ENCODE results near the gene MN1. TPM values are rescaled to one million over a fixed set of nuclear protein-coding genes. Genes with fewer than 3 reads are reported as not detected.

The MN1 gene
- total RNA-seq, 1 donor from 2014 or later = 2.6 TPM

GRCh38 chr22:27723708-27724107 lies 77.8 kb downstream of the MN1 start:
- Histone ChIP-seq H3K9ac (ENCODE audit: low read depth in 1 of 3, low read length in 3 of 3) (no peak overlapping the region), H3K36me3 (ENCODE audit: control insufficient read depth in 3 of 3, insufficient read depth in 3 of 3, low read length in 3 of 3) (no peaks in the 10 kb centered on the region), H3K4me1 (ENCODE audit: control insufficient read depth in 3 of 3, insufficient read depth in 3 of 3, low read length in 3 of 3) (peaks cover 33 to 51% (median 49%) of the 10 kb centered on the region in 3 donors), H3K27me3 (ENCODE audit: control insufficient read depth in 3 of 3, insufficient read depth in 3 of 3, low read length in 3 of 3) (no peaks in the 10 kb centered on the region), H3K9me3 (ENCODE audit: control insufficient read depth in 3 of 3, low read length in 3 of 3) (no peaks in the 10 kb centered on the region), H3K27ac (ENCODE audit: low read depth, low read length) (no peak overlapping the region), H3K4me3 (ENCODE audit: low read length in 3 of 3) (no peak overlapping the region)

GRCh38 chr22:27723158-27723557 lies 78.4 kb downstream of the MN1 start:
- Histone ChIP-seq H3K27ac (ENCODE audit: low read depth, low read length) (no peak overlapping the region), H3K27me3 (ENCODE audit: control insufficient read depth in 3 of 3, insufficient read depth in 3 of 3, low read length in 3 of 3) (no peaks in the 10 kb centered on the region), H3K4me1 (ENCODE audit: control insufficient read depth in 3 of 3, insufficient read depth in 3 of 3, low read length in 3 of 3) (peaks cover 38 to 54% (median 54%) of the 10 kb centered on the region in 3 donors), H3K36me3 (ENCODE audit: control insufficient read depth in 3 of 3, insufficient read depth in 3 of 3, low read length in 3 of 3) (no peaks in the 10 kb centered on the region), H3K4me3 (ENCODE audit: low read length in 3 of 3) (no peak overlapping the region), H3K9ac (ENCODE audit: low read depth in 1 of 3, low read length in 3 of 3) (no peak overlapping the region), H3K9me3 (ENCODE audit: control insufficient read depth in 3 of 3, low read length in 3 of 3) (no peaks in the 10 kb centered on the region)

- Histone ChIP-seq H3K27ac (ENCODE audit: low read depth, low read length) (peak overlapping the region; percentile 25), H3K36me3 (ENCODE audit: control insufficient read depth in 3 of 3, insufficient read depth in 3 of 3, low read length in 3 of 3) (no peaks in the 10 kb centered on the region), H3K4me1 (ENCODE audit: control insufficient read depth in 3 of 3, insufficient read depth in 3 of 3, low read length in 3 of 3) (peaks cover 35 to 51% (median 50%) of the 10 kb centered on the region in 3 donors), H3K4me3 (ENCODE audit: low read length in 3 of 3) (no peak overlapping the region), H3K27me3 (ENCODE audit: control insufficient read depth in 3 of 3, insufficient read depth in 3 of 3, low read length in 3 of 3) (no peaks in the 10 kb centered on the region), H3K9me3 (ENCODE audit: control insufficient read depth in 3 of 3, low read length in 3 of 3) (peaks cover 0 to 3% (median 0%) of the 10 kb centered on the region in 3 donors), H3K9ac (ENCODE audit: low read depth in 1 of 3, low read length in 3 of 3) (peak overlapping the region in 1 of 3 donors; percentile 19)
These were observed 80.7 kb downstream of the MN1 start for GRCh38 chr22:27720860-27721259.

GRCh38 chr22:27719535-27720227 lies 81.9 kb downstream of the MN1 start:
- no peaks in the 10 kb centered on the region for H3K36me3 ChIP-seq (ENCODE audit: control insufficient read depth in 3 of 3, insufficient read depth in 3 of 3, low read length in 3 of 3)
- no peak overlapping the region for H3K9ac ChIP-seq (ENCODE audit: low read depth in 1 of 3, low read length in 3 of 3)
- peaks cover 35 to 50% (median 46%) of the 10 kb centered on the region in 3 donors for H3K4me1 ChIP-seq (ENCODE audit: control insufficient read depth in 3 of 3, insufficient read depth in 3 of 3, low read length in 3 of 3)
- peaks cover 0 to 3% (median 0%) of the 10 kb centered on the region in 3 donors for H3K9me3 ChIP-seq (ENCODE audit: control insufficient read depth in 3 of 3, low read length in 3 of 3)
- H3K27ac ChIP-seq (ENCODE audit: low read depth, low read length) = peak overlapping the region; percentile 36
- H3K4me3 ChIP-seq (ENCODE audit: low read length in 3 of 3) = peak overlapping the region in 1 of 3 donors; percentile 18
- H3K27me3 ChIP-seq (ENCODE audit: control insufficient read depth in 3 of 3, insufficient read depth in 3 of 3, low read length in 3 of 3) = no peaks in the 10 kb centered on the region

- Histone ChIP-seq H3K9ac (ENCODE audit: low read depth in 1 of 3, low read length in 3 of 3) (no peak overlapping the region), H3K4me1 (ENCODE audit: control insufficient read depth in 3 of 3, insufficient read depth in 3 of 3, low read length in 3 of 3) (peaks cover 28 to 43% (median 40%) of the 10 kb centered on the region in 3 donors), H3K27ac (ENCODE audit: low read depth, low read length) (peak overlapping the region; percentile 36), H3K27me3 (ENCODE audit: control insufficient read depth in 3 of 3, insufficient read depth in 3 of 3, low read length in 3 of 3) (no peaks in the 10 kb centered on the region), H3K9me3 (ENCODE audit: control insufficient read depth in 3 of 3, low read length in 3 of 3) (peaks cover 0 to 3% (median 0%) of the 10 kb centered on the region in 3 donors), H3K4me3 (ENCODE audit: low read length in 3 of 3) (peak overlapping the region in 1 of 3 donors; percentile 18), H3K36me3 (ENCODE audit: control insufficient read depth in 3 of 3, insufficient read depth in 3 of 3, low read length in 3 of 3) (no peaks in the 10 kb centered on the region)
These were observed 82.6 kb downstream of the MN1 start for GRCh38 chr22:27719036-27719347.

GRCh38 chr22:27718186-27719035 lies 83.1 kb downstream of the MN1 start:
- peak overlapping the region; percentile 42 to 58 (median 43) for H3K4me3 ChIP-seq (ENCODE audit: low read length in 3 of 3)
- H3K27ac ChIP-seq (ENCODE audit: low read depth, low read length) = peak overlapping the region; percentile 36

GRCh38 chr22:27717094-27717493 lies 84.5 kb downstream of the MN1 start:
- Histone ChIP-seq H3K27me3 (ENCODE audit: control insufficient read depth in 3 of 3, insufficient read depth in 3 of 3, low read length in 3 of 3) (no peaks in the 10 kb centered on the region), H3K4me1 (ENCODE audit: control insufficient read depth in 3 of 3, insufficient read depth in 3 of 3, low read length in 3 of 3) (peaks cover 25 to 44% (median 44%) of the 10 kb centered on the region in 3 donors), H3K4me3 (ENCODE audit: low read length in 3 of 3) (no peak overlapping the region), H3K36me3 (ENCODE audit: control insufficient read depth in 3 of 3, insufficient read depth in 3 of 3, low read length in 3 of 3) (no peaks in the 10 kb centered on the region), H3K9ac (ENCODE audit: low read depth in 1 of 3, low read length in 3 of 3) (no peak overlapping the region), H3K9me3 (ENCODE audit: control insufficient read depth in 3 of 3, low read length in 3 of 3) (peaks cover 0 to 3% (median 0%) of the 10 kb centered on the region in 3 donors), H3K27ac (ENCODE audit: low read depth, low read length) (no peak overlapping the region)

More at GRCh38 chr22:27718186-27719035, 83.1 kb downstream of the MN1 start:
- Histone ChIP-seq H3K9ac (ENCODE audit: low read depth in 1 of 3, low read length in 3 of 3) (peak overlapping the region; percentile 27 to 47 (median 30)), H3K36me3 (ENCODE audit: control insufficient read depth in 3 of 3, insufficient read depth in 3 of 3, low read length in 3 of 3) (no peaks in the 10 kb centered on the region), H3K4me1 (ENCODE audit: control insufficient read depth in 3 of 3, insufficient read depth in 3 of 3, low read length in 3 of 3) (peaks cover 25 to 42% (median 39%) of the 10 kb centered on the region in 3 donors), H3K9me3 (ENCODE audit: control insufficient read depth in 3 of 3, low read length in 3 of 3) (peaks cover 0 to 3% (median 0%) of the 10 kb centered on the region in 3 donors), H3K27me3 (ENCODE audit: control insufficient read depth in 3 of 3, insufficient read depth in 3 of 3, low read length in 3 of 3) (no peaks in the 10 kb centered on the region)

GRCh38 chr22:27716074-27716473 lies 85.5 kb downstream of the MN1 start:
- H3K27me3 ChIP-seq (ENCODE audit: control insufficient read depth in 3 of 3, insufficient read depth in 3 of 3, low read length in 3 of 3) = no peaks in the 10 kb centered on the region
- H3K4me1 ChIP-seq (ENCODE audit: control insufficient read depth in 3 of 3, insufficient read depth in 3 of 3, low read length in 3 of 3) = peaks cover 23 to 39% (median 39%) of the 10 kb centered on the region in 3 donors

GRCh38 chr22:27715106-27715505 lies 86.5 kb downstream of the MN1 start:
- no peak overlapping the region for H3K27ac ChIP-seq (ENCODE audit: low read depth, low read length)
- H3K36me3 ChIP-seq (ENCODE audit: control insufficient read depth in 3 of 3, insufficient read depth in 3 of 3, low read length in 3 of 3) = no peaks in the 10 kb centered on the region
- H3K4me3 ChIP-seq (ENCODE audit: low read length in 3 of 3) = no peak overlapping the region

More at GRCh38 chr22:27716074-27716473, 85.5 kb downstream of the MN1 start:
- no peak overlapping the region for H3K9ac ChIP-seq (ENCODE audit: low read depth in 1 of 3, low read length in 3 of 3)
- H3K4me3 ChIP-seq (ENCODE audit: low read length in 3 of 3) = no peak overlapping the region
- no peak overlapping the region for H3K27ac ChIP-seq (ENCODE audit: low read depth, low read length)
- peaks cover 0 to 3% (median 0%) of the 10 kb centered on the region in 3 donors for H3K9me3 ChIP-seq (ENCODE audit: control insufficient read depth in 3 of 3, low read length in 3 of 3)
- no peaks in the 10 kb centered on the region for H3K36me3 ChIP-seq (ENCODE audit: control insufficient read depth in 3 of 3, insufficient read depth in 3 of 3, low read length in 3 of 3)

More at GRCh38 chr22:27715106-27715505, 86.5 kb downstream of the MN1 start:
- Histone ChIP-seq H3K4me1 (ENCODE audit: control insufficient read depth in 3 of 3, insufficient read depth in 3 of 3, low read length in 3 of 3) (peaks cover 23 to 36% (median 36%) of the 10 kb centered on the region in 3 donors), H3K9ac (ENCODE audit: low read depth in 1 of 3, low read length in 3 of 3) (peak overlapping the region in 1 of 3 donors; percentile 66), H3K9me3 (ENCODE audit: control insufficient read depth in 3 of 3, low read length in 3 of 3) (peaks cover 0 to 3% (median 0%) of the 10 kb centered on the region in 3 donors), H3K27me3 (ENCODE audit: control insufficient read depth in 3 of 3, insufficient read depth in 3 of 3, low read length in 3 of 3) (peaks cover 0 to 2% (median 0%) of the 10 kb centered on the region in 3 donors)
